RWPE2 (cell line): ENCODE results near the gene AP3S2.
A peak's percentile ranks its signal among the peaks of the same experiment; 100 is the strongest.
"Not testable (repeated sequence)": the region's sequence is repeated elsewhere in the genome, so short reads cannot be mapped to it uniquely, and the experiment has no call there.

Experiments used
- ATAC-seq: fragments of 200-7000 bp; cut with Tn5 transposase; 3 replicates; pipeline ENCODE4 v1.9.1; 2021; ENCODE audit warnings: low read depth
- DNase-seq: peaks from one replicate; pipeline ENCODE4 v3.0.0-alpha.2; 2020; ENCODE audit warnings: low spot score
- H3K27ac ChIP-seq: fragments of 450-650 bp; 2 replicates; pipeline ENCODE4 v1.5.1; 2017; ENCODE audit warnings: mild to moderate bottlenecking; ENCODE audit not compliant: poor library complexity, severe bottlenecking
- H3K27me3 ChIP-seq: fragments of 250-450 bp; sonication (Bioruptor Pico); 2 replicates; pipeline ENCODE4 v1.5.1; 2021; ENCODE audit warnings: mild to moderate bottlenecking, moderate library complexity; ENCODE audit not compliant: insufficient read depth, poor library complexity, severe bottlenecking
- H3K36me3 ChIP-seq: fragments of 250-450 bp; sonication (Bioruptor Pico); 2 replicates; pipeline ENCODE4 v1.5.1; 2020; ENCODE audit warnings: low read depth, mild to moderate bottlenecking, moderate library complexity
- H3K4me1 ChIP-seq: fragments of 250-450 bp; sonication (Bioruptor Pico); 2 replicates; pipeline ENCODE4 v1.5.1; 2021; ENCODE audit warnings: mild to moderate bottlenecking, moderate library complexity; ENCODE audit not compliant: insufficient read depth, poor library complexity, severe bottlenecking
- H3K4me3 ChIP-seq: fragments of 250-450 bp; sonication (Bioruptor Pico); 2 replicates; pipeline ENCODE4 v1.5.1; 2021; ENCODE audit warnings: mild to moderate bottlenecking, moderate library complexity; ENCODE audit not compliant: severe bottlenecking
- H3K9me3 ChIP-seq: fragments of 250-450 bp; sonication (Bioruptor Pico); 2 replicates; pipeline ENCODE4 v1.5.1; 2021; ENCODE audit warnings: mild to moderate bottlenecking, moderate library complexity; ENCODE audit not compliant: severe bottlenecking
- TF ChIP-seq, protein P1 (sequence below): fragments of 450-650 bp; IDR thresholded peaks from one replicate; pipeline ENCODE4 v1.5.1; 2017; ENCODE audit warnings: mild to moderate bottlenecking, moderate library complexity; ENCODE audit not compliant: poor library complexity, severe bottlenecking

The AP3S2 gene

DNA sequence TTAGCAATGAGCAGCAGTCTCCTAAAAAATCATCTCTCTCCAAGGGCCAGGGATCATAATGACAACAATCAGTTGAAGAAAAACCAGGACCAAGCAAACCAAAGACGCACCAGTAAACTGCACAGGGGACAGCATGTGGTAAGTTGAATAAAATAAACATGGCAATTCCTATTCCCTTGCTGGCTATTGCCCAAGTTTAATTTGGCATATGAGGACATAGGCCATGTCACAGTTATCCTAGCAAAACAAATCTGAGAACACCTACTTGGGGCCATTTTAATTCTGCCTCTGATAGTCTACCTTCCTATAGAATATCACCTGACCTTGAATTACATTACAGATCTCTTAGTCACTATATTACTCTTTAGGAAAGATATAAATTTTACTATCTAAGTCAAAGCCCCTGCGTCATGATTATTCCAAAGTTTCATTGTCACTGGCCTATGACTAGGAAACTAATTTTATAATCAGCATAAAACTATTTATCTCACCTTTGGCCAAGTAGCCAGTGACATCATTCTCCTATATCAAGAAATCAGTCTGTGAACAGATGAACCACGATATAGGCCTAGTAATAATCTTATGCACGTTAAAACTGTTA is 23.0 kb downstream of the AP3S2 start:
- Histone ChIP-seq H3K27me3 (no peaks in the 10 kb centered on the region), H3K4me3 (no peak overlapping the region), H3K4me1 (no peaks in the 10 kb centered on the region), H3K9me3 (no peaks in the 10 kb centered on the region), H3K27ac (no peak overlapping the region), H3K36me3 (peaks cover 58% of the 10 kb centered on the region)
- no peak for DNase-seq
- no peak for ATAC-seq
- TF ChIP-seq, protein P1, sequence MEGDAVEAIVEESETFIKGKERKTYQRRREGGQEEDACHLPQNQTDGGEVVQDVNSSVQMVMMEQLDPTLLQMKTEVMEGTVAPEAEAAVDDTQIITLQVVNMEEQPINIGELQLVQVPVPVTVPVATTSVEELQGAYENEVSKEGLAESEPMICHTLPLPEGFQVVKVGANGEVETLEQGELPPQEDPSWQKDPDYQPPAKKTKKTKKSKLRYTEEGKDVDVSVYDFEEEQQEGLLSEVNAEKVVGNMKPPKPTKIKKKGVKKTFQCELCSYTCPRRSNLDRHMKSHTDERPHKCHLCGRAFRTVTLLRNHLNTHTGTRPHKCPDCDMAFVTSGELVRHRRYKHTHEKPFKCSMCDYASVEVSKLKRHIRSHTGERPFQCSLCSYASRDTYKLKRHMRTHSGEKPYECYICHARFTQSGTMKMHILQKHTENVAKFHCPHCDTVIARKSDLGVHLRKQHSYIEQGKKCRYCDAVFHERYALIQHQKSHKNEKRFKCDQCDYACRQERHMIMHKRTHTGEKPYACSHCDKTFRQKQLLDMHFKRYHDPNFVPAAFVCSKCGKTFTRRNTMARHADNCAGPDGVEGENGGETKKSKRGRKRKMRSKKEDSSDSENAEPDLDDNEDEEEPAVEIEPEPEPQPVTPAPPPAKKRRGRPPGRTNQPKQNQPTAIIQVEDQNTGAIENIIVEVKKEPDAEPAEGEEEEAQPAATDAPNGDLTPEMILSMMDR, result no peak

DNA sequence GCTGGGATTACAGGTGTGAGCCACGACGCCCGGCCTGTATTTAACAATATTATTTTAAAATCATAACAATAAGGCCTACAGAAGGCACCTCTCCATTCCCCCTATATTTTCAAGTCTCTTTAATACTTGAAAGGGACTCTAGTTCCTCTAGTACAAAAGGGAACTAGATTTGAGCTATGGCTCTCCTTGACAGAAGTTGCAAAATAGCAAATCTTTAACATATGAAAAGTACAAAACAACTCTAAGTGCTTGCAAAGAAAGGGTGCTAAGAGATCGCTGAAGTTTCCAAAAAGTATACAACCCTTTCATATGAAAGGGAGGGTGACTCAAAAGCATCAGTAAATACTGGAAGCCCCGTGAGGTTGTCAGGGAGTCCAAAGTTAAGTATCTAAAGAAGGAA is 23.8 kb downstream of the AP3S2 start:
- H3K9me3 ChIP-seq, result no peaks in the 10 kb centered on the region
- H3K4me1 ChIP-seq, result no peaks in the 10 kb centered on the region
- DNase-seq, result no peak
- TF ChIP-seq, protein P1, result no peak
- no peak for ATAC-seq
- H3K4me3 ChIP-seq, result no peak overlapping the region
- H3K27ac ChIP-seq, result no peak overlapping the region
- peaks cover 58% of the 10 kb centered on the region for H3K36me3 ChIP-seq
- H3K27me3 ChIP-seq, result no peaks in the 10 kb centered on the region

DNA sequence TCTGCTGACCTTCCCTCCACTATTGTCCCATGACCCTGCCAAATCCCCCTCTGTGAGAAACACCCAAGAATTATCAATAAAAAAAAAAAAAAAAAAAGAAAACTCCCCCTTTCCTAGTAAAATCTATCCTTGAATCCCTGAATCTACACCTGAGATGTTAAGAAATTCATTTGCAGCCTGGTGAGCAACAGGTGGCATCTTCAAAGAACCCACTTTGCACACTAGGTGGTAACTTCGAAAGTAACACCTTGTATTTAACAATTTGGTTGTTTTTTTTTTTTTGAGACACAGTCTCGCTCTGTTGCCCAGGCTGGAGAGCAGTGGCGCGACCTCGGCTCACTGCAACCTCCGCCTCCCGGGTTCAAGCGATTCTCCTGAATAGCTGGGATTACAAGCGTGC is 24.3 kb downstream of the AP3S2 start:
- H3K27me3 ChIP-seq, H3K4me1 ChIP-seq, DNase-seq, H3K4me3 ChIP-seq, ATAC-seq, H3K27ac ChIP-seq, H3K9me3 ChIP-seq: not testable (repeated sequence)
- H3K36me3 ChIP-seq, result peaks cover 58% of the 10 kb centered on the region

DNA sequence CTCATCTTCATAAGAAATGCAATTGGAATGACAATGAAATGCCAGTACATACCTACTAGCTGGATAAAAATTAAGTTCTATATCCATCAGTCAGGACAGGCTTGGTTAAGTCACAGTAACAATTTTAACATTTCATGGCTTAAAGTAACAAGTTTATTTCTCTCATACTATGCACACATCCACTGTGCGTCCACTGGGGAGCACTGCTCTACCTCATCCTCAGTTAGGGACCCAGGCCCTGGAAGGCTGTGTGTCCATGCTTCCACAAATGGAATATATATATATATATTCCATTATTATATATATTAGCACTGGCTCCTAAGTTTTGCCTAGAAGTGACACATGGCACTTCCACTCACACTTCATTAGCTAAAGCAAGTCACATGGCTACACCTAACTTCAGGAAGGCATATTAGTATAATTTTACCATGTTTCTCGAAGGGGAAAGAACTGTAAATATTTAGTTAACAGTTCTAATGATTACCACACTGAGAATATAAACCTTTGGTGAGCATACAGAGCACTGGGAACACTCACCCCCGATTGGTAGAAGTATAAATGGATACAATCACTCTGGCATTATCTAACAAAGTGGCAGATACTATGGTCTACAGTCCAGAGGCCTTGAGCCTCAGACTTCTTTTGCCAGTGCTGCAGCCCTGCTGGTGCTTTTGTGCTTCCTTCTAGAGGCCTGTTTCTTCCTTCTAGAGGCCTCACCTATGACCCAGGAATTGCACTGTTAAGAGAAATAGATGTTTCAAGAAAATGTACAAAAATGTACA is 28.6 kb downstream of the AP3S2 start:
- peaks cover 64% of the 10 kb centered on the region for H3K36me3 ChIP-seq
- no peaks in the 10 kb centered on the region for H3K4me1 ChIP-seq
- ATAC-seq, result peak; percentile 26; the same call in 1 of the 3 replicates

DNA sequence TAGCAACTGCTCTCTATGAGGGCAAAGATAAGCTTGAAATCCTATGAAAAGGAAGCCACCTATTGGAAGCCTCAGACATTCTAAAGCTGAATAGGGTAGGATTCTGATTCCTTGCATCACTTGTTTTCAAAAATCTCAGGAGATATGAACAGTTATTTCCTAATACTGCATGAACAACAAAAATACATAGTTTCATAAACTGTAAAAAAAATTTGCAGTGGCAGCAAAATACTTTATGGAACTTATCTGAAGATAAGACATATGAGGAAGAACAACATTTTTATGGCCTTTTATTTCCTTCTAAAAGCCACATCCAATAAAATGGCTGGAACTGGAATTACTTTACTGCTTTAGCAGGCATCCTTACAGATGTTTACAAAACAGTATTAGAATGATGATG is 29.9 kb downstream of the AP3S2 start:
- H3K27ac ChIP-seq, result no peak overlapping the region

More for the DNA sequence above, 28.6 kb downstream of the AP3S2 start:
- no peak for DNase-seq
- TF ChIP-seq, protein P1, result no peak
- no peaks in the 10 kb centered on the region for H3K27me3 ChIP-seq
- no peak overlapping the region for H3K27ac ChIP-seq
- no peak overlapping the region for H3K4me3 ChIP-seq
- no peaks in the 10 kb centered on the region for H3K9me3 ChIP-seq

More for the DNA sequence above, 29.9 kb downstream of the AP3S2 start:
- no peaks in the 10 kb centered on the region for H3K4me1 ChIP-seq
- no peak for ATAC-seq
- no peak overlapping the region for H3K4me3 ChIP-seq
- H3K9me3 ChIP-seq, result no peaks in the 10 kb centered on the region
- no peak for DNase-seq
- no peaks in the 10 kb centered on the region for H3K27me3 ChIP-seq
- peaks cover 61% of the 10 kb centered on the region for H3K36me3 ChIP-seq
- TF ChIP-seq, protein P1, result no peak
